Retina (tissue), 1 donor: ENCODE measurements around the gene PER2.

Experiments used
- DNase-seq: peaks from one replicate; pipeline ENCODE4 v3.0.0-alpha.2; 2016

PER2 gene

GRCh38 chr2:238225911-238226697 lies 62.3 kb downstream of the PER2 start:
- DNase-seq: no peak

DNA sequence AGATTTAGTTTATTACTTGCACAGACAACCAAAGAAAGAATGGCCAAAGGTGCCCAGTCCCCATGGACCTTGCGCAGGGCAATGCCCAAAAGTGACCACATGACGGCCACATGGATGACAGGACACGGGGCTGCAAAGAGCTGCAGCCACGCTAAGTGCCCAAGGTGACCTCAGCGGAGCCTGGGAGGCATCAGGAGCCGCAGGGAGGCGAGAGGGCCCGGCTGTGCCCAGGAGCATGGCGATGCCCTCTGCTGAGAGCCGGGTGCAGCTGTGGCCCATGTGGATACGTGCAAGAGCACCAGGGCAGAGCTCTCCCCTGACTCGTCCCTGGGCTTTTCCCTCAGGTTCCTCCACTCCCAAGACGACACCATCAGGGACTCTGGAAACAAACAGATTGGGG lies 63.3 kb downstream of the PER2 start:
- no peak for DNase-seq

GRCh38 chr2:238224356-238225035 lies 63.9 kb downstream of the PER2 start:
- DNase-seq: peak; percentile 30

- DNase-seq: no peak
These were observed 67.4 kb downstream of the PER2 start for GRCh38 chr2:238220892-238221521.

DNA sequence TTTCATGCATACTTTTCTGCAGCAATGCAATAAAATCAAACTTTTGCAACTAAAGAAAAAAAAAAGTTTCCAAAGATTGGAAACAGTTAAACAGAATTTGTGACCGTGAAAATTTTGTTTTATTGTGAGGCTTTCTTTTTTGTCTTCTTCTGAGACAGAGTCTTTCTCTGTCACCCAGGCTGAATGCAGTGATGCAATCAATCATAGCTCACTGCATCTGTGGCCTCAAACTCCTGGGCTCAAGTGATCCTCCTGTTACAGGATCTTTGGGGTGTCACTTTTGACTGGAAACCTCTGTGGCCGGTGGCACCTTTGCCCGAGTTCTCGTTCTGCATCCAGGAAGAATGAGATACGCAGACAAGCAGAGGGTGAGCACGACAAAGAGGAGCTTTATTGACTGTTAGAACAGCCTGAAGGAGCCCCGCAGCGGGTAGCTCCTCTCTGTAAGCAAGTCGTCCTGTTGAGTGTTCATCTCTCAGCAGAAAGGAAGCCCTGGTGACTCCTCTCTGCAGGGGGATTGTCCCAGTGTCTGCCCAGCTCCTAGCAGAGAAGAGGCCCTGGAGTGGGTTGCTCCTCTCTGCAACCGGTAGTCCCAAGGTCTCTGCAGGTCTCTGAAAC lies 68.0 kb downstream of the PER2 start:
- no peak for DNase-seq

GRCh38 chr2:238216651-238217184 lies 71.7 kb downstream of the PER2 start:
- peak; percentile 16 for DNase-seq

GRCh38 chr2:238207006-238207405 lies 81.4 kb downstream of the PER2 start:
- no peak for DNase-seq

GRCh38 chr2:238203973-238204683 lies 84.3 kb downstream of the PER2 start:
- peak; percentile 87 for DNase-seq

- DNase-seq: no peak
These were observed 85.1 kb downstream of the PER2 start, which contains the start of gene ILKAP for GRCh38 chr2:238203094-238203972. Gene ILKAP (minus strand): TSS chr2:238203695. CDS start chr2:238203553, 142 bp downstream.

DNA sequence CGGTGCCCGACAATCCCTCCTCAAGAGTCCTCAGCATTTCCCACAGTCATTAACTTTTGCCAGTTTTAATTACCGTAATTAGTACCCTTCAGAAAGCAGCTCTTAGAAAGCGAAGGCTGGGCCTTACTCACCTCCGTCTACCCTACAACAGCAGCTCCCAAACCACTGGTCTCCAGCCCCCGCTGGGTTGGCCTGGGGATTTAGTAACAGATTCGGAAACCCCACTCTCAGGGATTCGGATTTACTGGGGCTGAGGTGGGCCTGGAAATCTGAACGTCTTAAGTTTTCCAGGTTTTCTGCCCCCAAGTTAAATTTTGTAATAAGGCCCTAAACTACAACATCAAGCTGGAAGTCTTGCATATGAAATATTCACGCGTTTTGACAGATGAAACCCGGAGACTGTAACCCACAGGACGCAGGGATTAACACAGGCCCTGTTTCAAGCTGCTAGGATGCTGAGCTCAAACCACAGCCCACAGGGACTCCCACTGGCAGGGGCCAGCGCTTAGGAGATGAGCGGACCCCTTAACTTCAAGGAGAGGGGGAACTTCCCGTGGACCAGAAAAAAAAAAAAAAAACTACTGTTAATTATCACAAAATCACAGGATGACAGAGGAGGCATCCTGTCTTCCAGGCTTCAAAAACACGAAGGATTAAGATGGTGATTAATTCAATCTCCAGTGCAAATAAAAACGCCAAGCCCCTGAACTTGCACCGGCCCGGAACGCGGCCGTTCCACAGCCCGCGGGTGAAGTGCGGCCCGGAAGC lies 85.9 kb downstream of the PER2 start:
- peak; percentile 47 for DNase-seq
